ENCODE measurements around the gene ARID5B. TPM values are rescaled to one million over a fixed set of nuclear protein-coding genes. Genes with fewer than 3 reads are reported as not detected.
A peak's percentile ranks its signal among the peaks of the same experiment; 100 is the strongest.

ARID5B gene
- total RNA-seq, 4 donors from 2014 or later: 7.6 to 36.3 (median 21.2) TPM

- Histone ChIP-seq H3K4me3 (replicated peaks in 1 of 3) (peak overlapping the region; percentile 3 to 67 (median 20)), H3K27me3 (no peaks in the 10 kb centered on the region), H3K27ac (peak overlapping the region; percentile 77 to 97 (median 95)), H3K9me3 (no peaks in the 10 kb centered on the region), H3K4me1 (peaks cover 0 to 3% of the 10 kb centered on the region in 2 donors), H3K36me3 (no peaks in the 10 kb centered on the region)
- WGBS, 2 donors: 12 to 13% methylated on average over 7 of the region's 7 CpGs
- TF ChIP-seq CTCF (IDR thresholded peaks at IDR 0.05) (no peak), POLR2A (IDR thresholded peaks at IDR 0.05) (no peak)
- DNase-seq: no peak
- intact Hi-C loops (cut with DNase I): no loop called here
Measured at GRCh38 chr10:61903928-61904344, 2.4 kb downstream of the ARID5B start.

DNA sequence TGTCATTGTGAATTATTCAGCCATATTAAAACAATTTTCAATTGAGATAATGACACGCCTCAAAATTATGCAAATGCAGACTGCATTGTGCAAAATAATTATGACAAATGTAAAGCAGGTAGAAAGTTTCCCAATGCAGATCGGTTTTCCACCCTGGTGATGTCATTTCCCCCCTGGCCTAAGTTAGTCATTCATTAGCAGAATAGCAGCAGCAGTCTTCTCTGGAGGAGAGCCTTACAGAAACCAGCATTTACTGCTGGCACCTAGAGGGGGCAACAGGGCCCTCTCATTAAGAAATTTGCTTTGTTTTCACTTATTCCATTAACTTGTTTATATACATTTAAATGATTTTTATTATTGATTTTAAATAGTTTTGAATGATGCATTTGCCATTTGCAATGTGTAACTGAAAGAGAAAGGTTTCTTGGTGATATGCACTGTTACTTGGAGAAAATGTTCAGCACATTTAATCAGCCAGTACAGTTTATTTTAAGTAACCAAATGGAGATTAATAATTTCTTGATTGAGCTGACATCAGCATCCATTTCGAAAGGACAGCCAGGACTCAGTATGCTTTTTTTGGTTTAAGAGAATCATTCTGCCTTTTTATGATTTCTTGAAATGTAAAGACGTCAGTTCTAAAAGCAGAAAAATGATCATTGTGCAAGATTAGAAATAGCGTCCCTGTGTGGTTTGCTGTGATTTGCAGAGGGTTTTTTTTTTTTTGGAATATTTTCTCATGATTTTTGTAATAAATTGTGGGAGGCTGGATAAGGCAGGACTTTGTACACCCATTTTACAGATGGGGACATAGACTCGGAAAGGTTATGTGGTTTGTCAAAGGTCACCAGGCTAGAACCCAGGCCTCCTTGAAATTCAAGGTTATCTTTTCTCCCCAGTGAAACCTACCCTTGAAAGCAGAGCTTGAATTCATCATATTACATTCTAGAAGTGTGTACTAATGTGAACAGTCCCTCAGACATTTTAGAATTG is 3.5 kb downstream of the ARID5B start:
- intact Hi-C loops (cut with DNase I): no loop called here
- no peaks in the 10 kb centered on the region for H3K36me3 ChIP-seq
- no peak for TF ChIP-seq CTCF (IDR thresholded peaks at IDR 0.05)
- TF ChIP-seq POLR2A (IDR thresholded peaks at IDR 0.05): no peak
- H3K27ac ChIP-seq: peak overlapping the region in 1 of 3 donors; percentile 9
- no peak for DNase-seq
- H3K4me3 ChIP-seq (replicated peaks in 1 of 3): no peak overlapping the region
- H3K27me3 ChIP-seq: no peaks in the 10 kb centered on the region
- H3K4me1 ChIP-seq: no peaks in the 10 kb centered on the region
- WGBS, 2 donors: 69 to 74% methylated on average over 6 of the region's 6 CpGs
- no peaks in the 10 kb centered on the region for H3K9me3 ChIP-seq

- H3K4me1 ChIP-seq: no peaks in the 10 kb centered on the region
- WGBS, 2 donors: 94 to 96% methylated on average over 3 of the region's 3 CpGs
- no peaks in the 10 kb centered on the region for H3K27me3 ChIP-seq
- H3K27ac ChIP-seq: no peak overlapping the region
- TF ChIP-seq CTCF (IDR thresholded peaks at IDR 0.05) (no peak), POLR2A (IDR thresholded peaks at IDR 0.05) (no peak)
- no peaks in the 10 kb centered on the region for H3K36me3 ChIP-seq
- intact Hi-C loops (cut with DNase I): no loop called here
- no peak for DNase-seq
- no peak overlapping the region for H3K4me3 ChIP-seq (replicated peaks in 1 of 3)
- no peaks in the 10 kb centered on the region for H3K9me3 ChIP-seq
Measured at GRCh38 chr10:61905837-61906561, 4.5 kb downstream of the ARID5B start.

DNA sequence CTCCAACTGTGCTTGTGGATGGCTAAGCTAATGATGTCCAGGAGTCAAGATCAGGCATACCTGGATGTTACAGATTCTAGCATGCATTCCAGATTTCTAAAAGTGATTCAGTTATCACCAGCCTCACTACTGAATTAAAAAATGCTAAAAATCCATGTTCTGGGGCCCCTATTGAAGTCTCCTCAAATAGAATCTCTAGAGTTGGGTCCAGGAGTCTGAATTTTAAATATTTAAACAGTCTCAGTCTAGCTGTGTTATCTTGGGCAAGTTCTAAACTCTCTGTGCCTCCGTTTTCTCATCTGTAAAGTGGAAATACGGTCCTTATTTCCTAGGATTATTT is 5.0 kb downstream of the ARID5B start:
- no peak overlapping the region for H3K27ac ChIP-seq
- no peak for DNase-seq
- H3K9me3 ChIP-seq: no peaks in the 10 kb centered on the region
- WGBS, 2 donors: 98 to 100% methylated on average over 2 of the region's 2 CpGs
- no peaks in the 10 kb centered on the region for H3K4me1 ChIP-seq
- intact Hi-C loops (cut with DNase I): no loop called here
- H3K36me3 ChIP-seq: no peaks in the 10 kb centered on the region
- TF ChIP-seq CTCF (IDR thresholded peaks at IDR 0.05): no peak
- TF ChIP-seq POLR2A (IDR thresholded peaks at IDR 0.05): no peak
- H3K4me3 ChIP-seq (replicated peaks in 1 of 3): no peak overlapping the region
- no peaks in the 10 kb centered on the region for H3K27me3 ChIP-seq

DNA sequence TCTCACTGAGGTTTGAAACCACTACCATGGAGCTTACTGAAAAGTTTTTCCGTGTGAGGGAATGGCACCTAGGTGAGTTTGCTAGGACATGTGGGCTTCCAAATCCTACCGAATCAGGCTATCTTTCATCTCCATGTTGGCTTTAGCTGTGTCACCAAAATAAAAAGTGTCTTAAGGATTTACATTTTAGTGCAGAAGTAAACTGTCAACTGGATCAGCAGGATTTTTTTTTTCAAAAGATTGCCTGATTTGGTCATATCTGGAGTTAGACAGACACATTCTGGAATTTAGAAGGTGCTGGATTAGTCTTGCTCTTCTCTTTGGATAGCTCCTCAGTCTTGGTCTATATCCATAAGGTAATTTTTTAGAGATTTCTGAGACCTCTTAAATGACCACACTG is 5.5 kb downstream of the ARID5B start:
- 96 to 98% methylated on average over 2 of the region's 2 CpGs for WGBS, 2 donors
- no peaks in the 10 kb centered on the region for H3K36me3 ChIP-seq
- H3K4me1 ChIP-seq: no peaks in the 10 kb centered on the region
- H3K27ac ChIP-seq: no peak overlapping the region
- DNase-seq: no peak
- H3K27me3 ChIP-seq: no peaks in the 10 kb centered on the region
- TF ChIP-seq POLR2A (IDR thresholded peaks at IDR 0.05) (no peak), CTCF (IDR thresholded peaks at IDR 0.05) (no peak)
- no peak overlapping the region for H3K4me3 ChIP-seq (replicated peaks in 1 of 3)
- intact Hi-C loops (cut with DNase I): no loop called here
- no peaks in the 10 kb centered on the region for H3K9me3 ChIP-seq
